Kidney epithelial cell (primary cell): ENCODE results near the gene SNN. TPM values are rescaled to one million over a fixed set of nuclear protein-coding genes. Genes with fewer than 3 reads are reported as not detected.

Experiments used
- DNase-seq: peaks from one replicate; pipeline ENCODE4 v3.0.0-alpha.2; 2010; ENCODE audit warnings: low read depth
- H3K27me3 ChIP-seq: 2 replicates; pipeline ENCODE4 v1.6.0; 2011; ENCODE audit warnings: low read length; ENCODE audit not compliant: control insufficient read depth, insufficient read depth
- H3K36me3 ChIP-seq: 2 replicates; pipeline ENCODE4 v1.5.1; 2011; ENCODE audit warnings: low read length; ENCODE audit not compliant: control insufficient read depth, insufficient read depth
- H3K4me3 ChIP-seq: 2 replicates; pipeline ENCODE4 v1.5.1; 2011; ENCODE audit warnings: low read depth, mild to moderate bottlenecking, control low read depth, low read length
- total RNA-seq: library from RNA; depleted of rRNA; stranded (reverse); fragments of >200 nt; gene quantifications from 2 replicates; pipeline ENCODE4 v1.2.3, GENCODE V29; 2015
- TF ChIP-seq, protein P1 (sequence below): IDR thresholded peaks from 2 replicates; pipeline ENCODE4 v1.5.1; 2011; ENCODE audit warnings: mild to moderate bottlenecking, moderate library complexity, low read length, control low read depth, inconsistent platforms; ENCODE audit not compliant: insufficient read depth, poor library complexity, severe bottlenecking

SNN gene
- total RNA-seq, 1 donor from 2014 or later: 31.0 TPM

GRCh38 chr16:11712122-11712521, 43.9 kb downstream of the SNN start:
- no peaks in the 10 kb centered on the region for H3K27me3 ChIP-seq
- DNase-seq: no peak
- H3K4me3 ChIP-seq: no peak overlapping the region
- no peaks in the 10 kb centered on the region for H3K36me3 ChIP-seq
- TF ChIP-seq, protein P1, sequence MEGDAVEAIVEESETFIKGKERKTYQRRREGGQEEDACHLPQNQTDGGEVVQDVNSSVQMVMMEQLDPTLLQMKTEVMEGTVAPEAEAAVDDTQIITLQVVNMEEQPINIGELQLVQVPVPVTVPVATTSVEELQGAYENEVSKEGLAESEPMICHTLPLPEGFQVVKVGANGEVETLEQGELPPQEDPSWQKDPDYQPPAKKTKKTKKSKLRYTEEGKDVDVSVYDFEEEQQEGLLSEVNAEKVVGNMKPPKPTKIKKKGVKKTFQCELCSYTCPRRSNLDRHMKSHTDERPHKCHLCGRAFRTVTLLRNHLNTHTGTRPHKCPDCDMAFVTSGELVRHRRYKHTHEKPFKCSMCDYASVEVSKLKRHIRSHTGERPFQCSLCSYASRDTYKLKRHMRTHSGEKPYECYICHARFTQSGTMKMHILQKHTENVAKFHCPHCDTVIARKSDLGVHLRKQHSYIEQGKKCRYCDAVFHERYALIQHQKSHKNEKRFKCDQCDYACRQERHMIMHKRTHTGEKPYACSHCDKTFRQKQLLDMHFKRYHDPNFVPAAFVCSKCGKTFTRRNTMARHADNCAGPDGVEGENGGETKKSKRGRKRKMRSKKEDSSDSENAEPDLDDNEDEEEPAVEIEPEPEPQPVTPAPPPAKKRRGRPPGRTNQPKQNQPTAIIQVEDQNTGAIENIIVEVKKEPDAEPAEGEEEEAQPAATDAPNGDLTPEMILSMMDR: no peak

DNA sequence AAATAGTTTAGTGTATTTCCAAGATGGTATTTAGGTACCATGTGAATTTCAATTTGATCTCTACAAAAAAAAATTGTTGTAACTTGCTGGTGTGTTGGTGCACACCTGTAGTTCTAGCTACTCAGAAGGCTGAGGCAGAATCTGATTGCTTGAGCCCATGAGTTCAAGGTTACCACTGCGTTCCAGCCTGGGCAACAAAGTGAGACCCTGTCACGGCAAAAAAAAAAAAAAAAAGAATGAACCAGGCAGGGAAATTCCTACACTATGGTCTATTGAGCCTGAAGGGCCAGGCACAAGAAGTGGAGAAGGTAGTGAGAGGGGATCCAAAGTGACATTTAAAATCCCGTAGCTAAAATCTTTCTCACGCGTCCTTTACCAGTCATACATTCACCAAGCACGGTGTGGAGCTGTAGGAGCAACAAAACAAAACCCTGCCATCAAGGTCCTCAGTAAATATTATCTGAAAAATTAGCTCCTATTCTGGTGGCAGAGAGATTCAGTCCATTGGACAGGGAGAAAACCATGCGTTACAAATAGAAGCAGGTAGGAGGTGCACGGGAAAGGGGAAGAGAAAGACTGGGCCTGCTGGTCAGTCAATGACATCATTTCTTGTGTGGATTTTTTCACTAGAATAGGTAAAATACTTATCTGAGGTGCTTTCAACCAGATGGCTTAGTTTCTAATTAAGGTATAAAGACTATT, 47.1 kb downstream of the SNN start:
- TF ChIP-seq, protein P1: no peak
- Histone ChIP-seq H3K27me3 (no peaks in the 10 kb centered on the region), H3K36me3 (no peaks in the 10 kb centered on the region), H3K4me3 (no peak overlapping the region)
- DNase-seq: no peak

DNA sequence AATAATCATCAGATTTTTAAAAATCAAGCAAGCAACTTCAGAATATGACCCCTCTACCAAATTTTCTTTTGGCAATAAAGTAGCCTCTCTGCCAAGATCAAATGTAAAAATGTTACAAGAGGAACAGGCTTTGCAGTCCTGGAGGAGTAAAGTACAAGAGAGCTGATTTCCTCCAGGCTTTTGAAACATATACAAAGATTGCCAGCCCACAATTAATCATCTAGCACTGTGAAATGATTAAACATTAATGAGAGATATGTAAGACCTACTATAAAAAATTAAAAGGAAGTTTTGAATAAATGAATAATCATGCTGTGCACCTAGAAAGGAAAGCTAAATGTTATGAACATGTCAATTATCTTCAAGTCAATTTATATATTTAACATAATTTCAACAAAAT, 48.1 kb downstream of the SNN start:
- H3K36me3 ChIP-seq: no peaks in the 10 kb centered on the region
- H3K27me3 ChIP-seq: no peaks in the 10 kb centered on the region
- H3K4me3 ChIP-seq: no peak overlapping the region
- TF ChIP-seq, protein P1: no peak
- DNase-seq: no peak

- Histone ChIP-seq H3K27me3 (no peaks in the 10 kb centered on the region), H3K36me3 (no peaks in the 10 kb centered on the region), H3K4me3 (no peak overlapping the region)
- TF ChIP-seq, protein P1: no peak
- no peak for DNase-seq
Observed at GRCh38 chr16:11717811-11718210, 49.6 kb downstream of the SNN start.

DNA sequence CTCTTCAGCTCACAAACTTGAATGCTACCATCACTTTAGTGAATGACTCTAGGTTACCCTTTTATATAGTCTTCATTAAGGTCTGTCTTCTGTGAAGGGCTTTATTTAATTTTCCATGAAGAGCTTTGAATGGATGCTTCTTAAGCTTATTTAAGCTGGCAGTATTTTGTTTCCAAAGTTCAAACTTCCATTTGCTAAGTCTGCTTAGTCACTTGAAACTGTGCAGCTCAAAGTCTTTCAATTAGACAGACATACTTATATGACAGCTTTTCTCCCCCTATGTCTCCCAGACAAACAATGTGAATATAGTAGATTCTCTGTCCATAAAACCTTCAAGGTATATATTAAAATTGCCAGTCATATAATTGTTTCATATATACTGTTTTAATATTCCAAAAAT, 50.9 kb downstream of the SNN start:
- Histone ChIP-seq H3K27me3 (no peaks in the 10 kb centered on the region), H3K4me3 (no peak overlapping the region), H3K36me3 (no peaks in the 10 kb centered on the region)
- DNase-seq: no peak
- TF ChIP-seq, protein P1: no peak

DNA sequence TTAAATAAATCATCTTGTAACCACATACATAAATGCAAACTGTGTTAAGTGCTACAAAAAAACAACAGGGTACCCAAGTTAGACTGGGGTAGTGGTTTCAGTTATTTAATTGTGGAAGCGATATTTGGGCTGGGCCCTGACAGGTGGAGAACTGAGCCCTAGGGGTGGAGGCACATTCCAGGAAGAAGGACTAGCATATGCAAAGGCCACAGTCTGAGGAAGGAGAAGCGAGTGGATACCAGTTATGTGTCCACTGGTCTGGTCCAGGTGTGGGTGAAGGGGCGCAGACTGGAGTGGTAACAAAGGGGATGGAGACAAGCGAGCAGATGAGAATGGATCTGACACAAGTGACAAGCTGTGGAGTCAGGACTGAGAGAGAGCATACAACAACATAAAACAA, 51.5 kb downstream of the SNN start:
- Histone ChIP-seq H3K27me3 (no peaks in the 10 kb centered on the region), H3K36me3 (no peaks in the 10 kb centered on the region), H3K4me3 (no peak overlapping the region)
- DNase-seq: no peak
- TF ChIP-seq, protein P1: no peak
